NCI-H1436 (cell line): ENCODE measurements around the gene GABPB1.

Source experiments
- DNase-seq: peaks from one replicate; lab custom pipeline; 2025; lab: John Stamatoyannopoulos, UW

Gene GABPB1

DNA sequence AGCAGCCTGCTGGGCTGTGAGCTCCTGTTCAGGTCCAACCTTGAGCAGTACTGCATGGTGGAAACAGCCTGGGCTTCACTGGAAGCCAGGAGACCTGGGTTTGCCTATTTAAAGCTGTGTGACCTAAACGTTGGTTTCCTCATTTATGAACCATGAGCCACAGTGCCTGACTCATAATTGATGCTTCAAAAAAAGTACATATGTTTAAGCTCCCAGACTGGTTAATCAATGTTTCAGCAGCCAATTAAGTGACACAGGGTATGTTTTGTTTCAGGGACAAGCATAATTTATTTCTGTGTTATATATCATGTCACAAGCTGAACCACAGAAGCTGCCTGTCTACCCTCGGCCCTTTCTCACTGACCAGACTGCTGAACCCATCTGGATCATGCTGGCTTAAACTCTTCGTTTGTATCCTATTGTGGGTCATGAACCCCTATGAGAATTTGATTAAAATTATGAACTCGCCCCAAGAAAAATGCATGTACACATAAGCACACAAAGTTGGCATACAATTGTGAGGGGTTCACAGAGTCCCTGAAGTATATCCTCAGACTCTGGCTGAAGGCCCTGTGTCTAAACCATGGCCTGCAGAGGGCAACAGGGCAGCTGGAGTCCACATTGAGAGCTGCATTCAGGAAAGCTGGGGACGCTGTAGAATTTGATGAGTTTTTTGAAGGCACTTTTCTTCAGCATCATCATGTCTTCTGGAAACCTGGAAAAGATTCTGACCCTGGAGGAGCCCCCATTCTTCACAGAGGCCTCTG lies 113.1 kb downstream of the GABPB1 start:
- DNase-seq: no peak

DNA sequence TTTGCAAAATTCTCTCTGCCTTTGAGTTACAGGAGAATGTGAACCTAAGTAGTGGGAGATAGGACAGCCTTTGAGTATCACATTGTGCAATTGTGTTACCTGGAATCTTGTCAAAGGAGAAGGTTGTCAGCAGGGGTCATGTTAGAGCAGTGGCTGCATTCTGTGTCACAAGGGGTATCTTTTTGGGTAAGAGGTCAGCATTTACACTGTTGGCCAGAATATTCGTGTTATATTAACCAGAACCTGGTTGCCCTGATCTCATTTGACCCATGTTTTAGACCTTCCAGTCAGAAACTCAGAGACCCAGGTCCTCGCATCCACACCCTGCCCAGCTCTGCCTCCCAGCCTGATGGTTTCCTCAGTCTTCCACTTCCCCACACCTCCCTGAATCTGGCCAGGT lies 116.7 kb downstream of the GABPB1 start:
- no peak for DNase-seq

DNA sequence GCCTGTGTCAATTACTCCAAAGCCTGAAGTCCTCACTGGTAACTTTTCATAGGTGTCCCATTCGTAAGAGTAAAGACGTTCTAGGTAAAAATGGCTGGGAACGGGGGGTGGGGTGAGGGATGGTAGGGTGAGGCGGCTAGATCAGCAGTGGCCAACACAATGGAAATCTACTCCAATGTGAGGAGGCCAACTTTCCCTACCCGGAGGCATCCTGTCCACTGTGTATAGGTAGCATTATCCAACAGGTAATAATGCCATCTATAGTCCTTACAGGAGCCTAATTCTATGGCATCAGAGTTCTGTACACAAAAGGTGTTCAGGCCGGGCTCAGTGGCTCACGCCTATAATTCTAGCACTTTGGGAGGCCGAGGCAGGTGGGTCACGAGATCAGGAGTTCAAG lies 118.6 kb downstream of the GABPB1 start:
- DNase-seq: no peak

DNA sequence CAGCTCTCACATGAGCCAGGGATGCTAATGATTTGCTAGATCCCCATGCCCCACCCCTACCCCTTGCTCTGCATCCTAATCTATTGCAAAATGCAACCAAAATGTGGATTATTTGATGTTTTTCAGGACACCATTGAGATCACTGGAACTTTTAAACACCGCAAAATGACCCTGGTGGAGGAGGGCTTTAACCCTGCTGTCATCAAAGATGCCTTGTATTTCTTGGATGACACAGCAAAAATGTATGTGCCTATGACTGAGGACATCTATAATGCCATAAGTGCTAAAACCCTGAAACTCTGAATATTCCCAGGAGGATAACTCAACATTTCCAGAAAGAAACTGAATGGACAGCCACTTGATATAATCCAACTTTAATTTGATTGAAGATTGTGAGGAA lies 119.2 kb downstream of the GABPB1 start:
- DNase-seq: no peak

DNA sequence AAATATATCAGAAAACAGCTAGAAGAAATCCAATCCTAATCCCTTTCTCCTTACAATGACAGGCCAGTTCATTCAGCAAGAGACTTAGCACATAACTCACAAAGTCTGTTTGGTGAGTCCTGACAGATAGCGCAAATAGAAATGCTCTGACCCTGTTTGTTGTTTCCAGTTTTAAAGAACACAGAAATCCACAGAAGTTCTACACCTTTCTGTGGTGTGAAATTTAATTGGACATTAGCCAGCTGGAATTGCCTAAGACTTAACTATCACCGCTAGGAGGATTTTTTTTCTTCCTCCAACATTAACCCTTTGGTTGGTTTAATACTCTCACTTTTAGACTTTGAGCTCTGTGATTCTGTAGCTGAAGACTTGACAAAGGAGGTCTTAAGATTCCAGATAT lies 120.2 kb downstream of the GABPB1 start:
- DNase-seq: no peak

DNA sequence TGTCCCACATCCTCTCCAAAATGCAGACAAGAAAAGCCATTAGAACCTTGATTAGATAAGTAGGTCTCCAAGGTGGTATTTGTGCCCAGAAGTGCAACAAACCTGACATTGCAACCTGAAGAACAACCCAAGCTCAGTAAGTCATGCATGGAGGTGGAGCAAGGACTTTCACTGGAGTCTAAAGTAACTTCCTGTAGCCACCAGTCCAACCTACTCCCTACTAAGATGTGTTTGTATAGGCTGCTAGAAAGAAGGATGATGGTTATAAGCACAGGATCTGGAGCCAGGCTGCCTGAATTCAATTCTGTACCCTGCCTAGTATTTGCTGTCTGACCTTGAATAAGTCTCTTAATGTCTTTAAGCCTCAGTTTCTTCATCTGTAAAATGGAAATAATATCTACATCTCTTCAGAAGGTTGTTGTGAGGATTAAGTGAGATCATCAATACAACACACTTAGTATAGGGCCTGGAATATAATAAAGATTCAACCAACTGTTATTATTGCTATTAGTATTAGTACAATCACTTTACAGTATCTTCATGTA lies 121.7 kb downstream of the GABPB1 start:
- DNase-seq: no peak

DNA sequence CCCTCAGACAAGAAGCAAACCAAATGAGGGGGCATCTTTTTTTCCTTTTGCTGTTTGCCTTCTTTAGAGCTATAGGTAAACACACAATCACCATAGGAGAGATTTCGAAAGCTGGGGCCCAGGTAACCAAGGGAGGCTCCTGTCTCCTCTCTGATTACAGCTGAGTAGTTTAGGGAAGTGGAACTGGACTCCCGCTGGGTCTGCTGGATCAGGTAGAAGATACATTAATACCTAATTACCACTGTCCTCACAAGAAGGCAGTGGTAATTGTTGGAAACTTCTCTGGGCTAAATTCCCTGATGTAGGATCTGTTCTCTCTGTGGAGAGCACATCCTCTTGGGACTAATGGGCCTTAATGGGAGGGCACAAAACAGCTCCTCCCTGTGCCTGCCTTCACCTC lies 122.2 kb downstream of the GABPB1 start:
- no peak for DNase-seq

DNA sequence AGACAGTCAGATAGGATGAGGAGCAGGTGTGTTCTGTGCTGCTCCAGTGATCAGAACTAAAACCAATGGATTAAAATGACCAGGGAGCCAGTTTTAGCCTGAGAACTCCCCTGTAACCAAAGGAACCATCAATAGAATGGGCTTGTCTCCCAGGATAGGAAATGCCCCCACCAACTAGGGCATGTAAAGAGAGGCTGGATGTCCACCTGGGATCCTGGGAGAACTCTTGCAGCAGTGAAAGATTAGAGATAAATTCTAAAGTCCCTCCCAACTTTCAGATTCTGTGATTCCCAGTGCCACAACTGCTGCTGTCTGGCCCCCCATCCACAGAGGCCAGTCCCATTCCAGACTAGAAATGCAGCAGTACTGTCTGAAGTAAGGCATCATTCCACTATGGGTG lies 123.2 kb downstream of the GABPB1 start:
- no peak for DNase-seq

DNA sequence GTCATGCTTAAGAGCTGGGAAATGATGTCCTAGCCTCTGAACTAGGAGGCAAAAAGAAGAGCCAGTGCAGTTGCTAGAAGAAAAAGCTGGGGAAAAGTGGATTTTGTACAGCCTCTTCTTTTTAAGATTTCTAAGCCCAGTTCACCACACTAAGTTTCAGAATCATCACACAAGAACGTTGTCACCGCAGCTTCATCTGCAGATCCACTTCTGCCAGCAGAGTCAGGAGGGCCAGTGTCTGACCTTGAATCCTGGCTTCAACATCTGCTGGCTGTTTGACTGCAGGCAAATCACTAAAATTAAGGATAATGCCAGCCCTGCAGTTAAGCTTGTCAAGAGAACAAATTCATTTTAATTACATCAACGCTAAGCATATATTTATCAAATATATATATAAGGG lies 125.7 kb downstream of the GABPB1 start:
- DNase-seq: no peak

DNA sequence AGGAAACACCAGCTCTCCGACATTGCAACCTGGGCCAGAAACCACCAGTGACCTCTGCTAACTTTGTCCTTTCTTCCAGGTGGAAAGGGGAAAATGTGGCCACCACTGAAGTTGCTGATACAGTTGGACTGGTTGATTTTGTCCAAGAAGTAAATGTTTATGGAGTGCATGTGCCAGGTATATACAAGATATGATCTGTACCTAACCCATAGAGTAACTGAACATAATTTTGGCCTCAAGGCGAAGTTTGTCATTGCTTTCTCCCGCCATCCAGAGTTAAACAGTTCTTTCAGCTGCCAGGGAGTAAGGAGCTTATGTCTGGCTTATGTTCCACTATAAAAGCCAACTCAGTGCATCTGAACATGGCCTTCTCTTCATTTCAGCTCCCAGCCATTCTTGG lies 126.1 kb downstream of the GABPB1 start:
- no peak for DNase-seq

DNA sequence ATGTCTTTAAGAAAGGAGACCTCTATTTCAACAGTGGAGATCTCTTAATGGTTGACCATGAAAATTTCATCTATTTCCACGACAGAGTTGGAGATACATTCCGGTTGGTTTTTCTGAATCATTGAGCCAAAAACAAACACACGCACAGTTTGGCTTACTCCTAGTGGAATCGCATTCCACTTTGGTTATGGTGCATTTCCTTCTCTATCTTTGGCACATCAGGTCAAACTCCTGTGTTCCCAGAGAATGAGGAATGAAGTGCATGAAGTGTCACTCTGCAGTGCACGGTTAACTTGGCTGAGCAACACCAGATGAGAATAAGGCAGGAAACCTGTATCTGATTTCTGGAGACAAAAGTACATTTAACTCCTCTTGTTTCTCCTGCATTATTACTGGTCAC lies 127.9 kb downstream of the GABPB1 start:
- no peak for DNase-seq

DNA sequence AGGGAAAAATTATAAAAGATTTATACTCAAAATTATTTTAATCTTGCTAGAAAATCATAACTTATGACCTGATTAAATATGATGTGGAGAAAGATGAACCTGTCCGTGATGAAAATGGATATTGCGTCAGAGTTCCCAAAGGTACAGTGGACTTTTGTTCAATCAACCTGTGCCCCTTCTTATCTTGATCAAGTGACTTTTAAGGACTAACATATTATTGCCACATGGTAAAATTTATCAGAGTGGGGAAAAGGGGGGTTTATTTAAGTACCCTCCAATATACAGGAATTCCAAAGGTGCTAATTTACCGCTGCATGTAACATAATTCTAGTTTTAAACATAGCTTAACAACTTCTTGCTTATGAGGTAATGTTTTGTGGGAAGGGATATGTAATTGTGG lies 129.1 kb downstream of the GABPB1 start:
- DNase-seq: no peak
